Measurements from ENCODE around the gene PRKCSH. TPM values are rescaled to one million over a fixed set of nuclear protein-coding genes. Genes with fewer than 3 reads are reported as not detected.
"Not testable (repeated sequence)": the region's sequence is repeated elsewhere in the genome, so short reads cannot be mapped to it uniquely, and the experiment has no call there.

PRKCSH gene
- polyA plus RNA-seq (ENCODE audit: insufficient read depth in 1 of 5, insufficient read length in 5 of 5, low replicate concordance in 1 of 5), result 100 to 1,000 TPM; 223 to 345 (median 265) TPM
- long read RNA-seq, donor 1, transcript PRKCSH-214 (3 exons, 569 nt), result major isoform, 9 of 105 reads
- long read RNA-seq, donor 1, partial matches to known transcripts, result 64 of 105 reads
- long read RNA-seq, donor 1, other reads (novel, unspliced or antisense), result 25 of 105 reads
- long read RNA-seq, donor 2, partial matches to known transcripts, result 13 of 40 reads
- long read RNA-seq, donor 2, other reads (novel, unspliced or antisense), result 25 of 40 reads
- long read RNA-seq, donor 3, transcript PRKCSH-214 (3 exons, 569 nt), result major isoform, 5 of 31 reads
- long read RNA-seq, donor 3, partial matches to known transcripts, result 25 of 31 reads
- long read RNA-seq, donor 3, other reads (novel, unspliced or antisense), result 0 of 31 reads
- long read RNA-seq, donor 4, transcript PRKCSH-214 (3 exons, 569 nt), result major isoform, 6 of 42 reads
- long read RNA-seq, donor 4, partial matches to known transcripts, result 25 of 42 reads
- long read RNA-seq, donor 4, other reads (novel, unspliced or antisense), result 7 of 42 reads
- long read RNA-seq, donor 5, transcript PRKCSH-214 (3 exons, 569 nt), result major isoform, 11 of 68 reads
- long read RNA-seq, donor 5, partial matches to known transcripts, result 41 of 68 reads
- long read RNA-seq, donor 5, other reads (novel, unspliced or antisense), result 15 of 68 reads
- long read RNA-seq, donor 6, partial matches to known transcripts, result 21 of 62 reads
- long read RNA-seq, donor 6, other reads (novel, unspliced or antisense), result 34 of 62 reads
- long read RNA-seq, donor 7, transcript PRKCSH-209 (17 exons, 1,898 nt), result major isoform, 5 of 27 reads
- long read RNA-seq, donor 7, partial matches to known transcripts, result 5 of 27 reads
- long read RNA-seq, donor 7, other reads (novel, unspliced or antisense), result 13 of 27 reads
- long read RNA-seq, donor 8, partial matches to known transcripts, result 0 of 10 reads
- long read RNA-seq, donor 8, other reads (novel, unspliced or antisense), result 5 of 10 reads

DNA sequence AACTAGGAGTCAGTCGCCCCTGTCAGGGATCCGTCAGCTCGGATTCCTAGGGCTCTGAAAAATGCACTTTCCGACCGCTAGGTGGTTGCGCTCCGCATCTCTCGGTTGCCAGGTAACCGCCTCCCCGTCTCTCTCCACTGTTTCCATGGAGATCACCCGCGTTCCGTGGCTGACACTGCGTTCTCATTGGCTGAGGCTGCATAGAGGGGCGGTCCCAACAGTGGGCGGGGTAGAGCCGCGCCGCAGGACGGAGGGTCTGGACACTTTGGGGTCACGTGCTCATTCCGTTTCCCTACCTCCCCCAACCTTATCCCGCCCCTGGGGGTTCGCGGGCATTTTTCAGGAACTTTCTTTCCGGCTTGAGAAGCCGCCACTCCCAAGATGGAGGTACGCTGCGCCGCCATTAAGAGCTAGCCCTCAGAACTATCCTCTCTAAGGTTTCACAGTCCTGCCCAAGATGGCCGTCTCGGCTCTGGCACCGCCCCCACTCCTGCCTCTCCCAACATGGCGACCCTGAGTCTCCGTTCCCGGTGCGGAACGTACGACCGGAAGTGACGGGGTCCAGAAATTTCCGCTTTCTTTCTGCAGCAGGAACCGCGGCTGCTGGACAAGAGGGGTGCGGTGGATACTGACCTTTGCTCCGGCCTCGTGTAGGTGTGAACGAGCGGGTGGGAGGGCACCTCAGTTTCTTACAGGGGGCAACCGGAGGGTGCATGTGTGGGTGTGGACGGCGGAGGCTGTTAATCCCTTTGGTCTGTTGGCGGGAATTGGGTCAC lies at the start of gene PRKCSH, which contains the start of gene ODAD3:
PRKCSH (plus strand) TSS at position 579 of the 776 bp plus-strand sequence. CDS start 483 bp downstream, outside the sequence.
ODAD3 (minus strand) TSS at position 65 of the 776 bp plus-strand sequence. CDS start 105 bp downstream, outside the sequence.
- peak; percentile 99 for DNase-seq

- DNase-seq, result peak in 1 of 2 donors; percentile 9
Observed at GRCh38 chr19:11387162-11388034, 48.0 kb upstream of the PRKCSH start.

DNA sequence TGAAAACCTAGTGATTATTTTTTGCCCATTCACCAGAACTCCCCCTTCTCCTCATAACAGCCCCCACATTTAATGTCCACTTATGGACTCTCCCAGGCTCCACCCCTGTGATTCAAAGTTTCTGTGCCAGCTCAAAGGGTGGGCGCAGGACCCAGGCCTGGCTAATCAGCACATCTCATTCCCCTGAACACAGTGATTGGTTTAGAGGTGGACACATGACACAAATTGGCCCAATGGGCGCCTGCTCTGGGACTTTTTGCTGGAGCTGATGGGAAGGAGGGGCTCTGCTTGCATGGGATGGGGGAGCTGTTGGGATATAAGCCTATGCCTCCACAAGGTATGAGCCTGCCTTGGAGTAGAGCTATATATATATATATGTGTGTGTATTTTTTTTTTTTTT lies 45.1 kb upstream of the PRKCSH start:
- no peak for DNase-seq

- no peak for DNase-seq
Observed at GRCh38 chr19:11390933-11391680, 44.3 kb upstream of the PRKCSH start.

DNA sequence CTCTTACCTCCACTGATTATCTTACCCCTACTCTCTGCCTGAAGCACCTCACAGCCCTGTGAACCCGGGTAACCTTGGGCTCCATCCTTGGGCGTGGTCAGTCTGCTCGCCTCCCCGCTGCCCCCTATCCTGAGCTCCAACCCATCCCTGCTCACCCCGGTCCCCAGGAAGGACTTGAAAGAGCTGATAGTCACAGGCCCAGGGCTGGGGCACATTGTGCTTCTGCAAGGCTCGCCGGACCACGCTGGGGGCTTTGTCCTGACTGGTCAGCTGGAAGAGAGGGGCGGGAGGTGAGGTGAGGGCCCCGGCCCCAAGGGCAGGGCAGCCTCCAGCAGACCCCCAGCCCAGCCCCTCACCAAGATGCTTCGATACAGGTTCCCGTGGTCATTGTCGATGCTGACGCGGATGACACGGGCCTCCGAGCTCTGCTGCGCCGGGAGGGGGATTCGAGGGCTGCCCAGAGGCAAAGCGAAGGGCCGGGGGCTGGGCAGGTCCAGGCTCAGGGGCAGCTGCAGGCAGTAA lies 38.3 kb upstream of the PRKCSH start:
- no peak for DNase-seq

- no peak for DNase-seq
Observed at GRCh38 chr19:11399667-11400066, 35.8 kb upstream of the PRKCSH start.

- DNase-seq, result no peak
Observed at GRCh38 chr19:11400798-11401197, 34.6 kb upstream of the PRKCSH start.

DNA sequence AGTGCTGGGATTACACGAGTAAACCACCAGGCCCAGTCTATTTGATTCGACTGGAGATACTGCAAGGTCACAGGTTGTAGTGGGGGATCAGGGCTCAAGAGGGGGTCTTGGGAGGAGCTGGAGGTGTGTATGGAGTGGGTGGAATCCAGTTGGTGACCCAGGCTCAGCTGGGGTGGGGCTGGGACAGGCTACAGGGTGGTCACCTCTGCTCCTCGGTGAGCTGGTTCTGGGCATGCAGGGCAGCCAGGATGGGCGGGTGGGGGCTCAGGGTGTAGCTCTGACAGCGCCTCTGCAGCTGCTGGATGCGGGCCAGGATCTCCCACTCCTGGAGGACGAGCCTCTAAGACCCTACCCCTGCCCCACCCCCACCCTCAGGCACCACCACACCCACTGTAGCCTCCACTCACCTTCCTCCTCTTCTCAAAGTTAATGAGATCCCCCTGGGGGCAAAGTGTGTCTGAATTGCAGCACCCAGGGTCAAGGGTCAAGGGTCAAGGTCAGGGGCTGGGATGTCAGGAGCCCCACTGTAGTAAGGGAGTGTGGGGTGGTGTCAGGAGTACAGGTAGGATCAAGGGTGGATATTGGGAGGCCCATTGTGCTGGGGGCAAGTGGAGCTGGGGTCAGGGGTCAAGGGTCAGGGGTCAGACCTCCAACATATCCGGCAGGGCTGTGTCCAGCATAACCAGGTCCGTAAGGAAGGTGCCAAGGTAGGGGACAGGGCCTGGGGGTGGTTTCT lies 33.5 kb upstream of the PRKCSH start:
- no peak for DNase-seq

GRCh38 chr19:11404588-11405222 lies 30.7 kb upstream of the PRKCSH start:
- no peak for DNase-seq

GRCh38 chr19:11405846-11406643 lies 29.4 kb upstream of the PRKCSH start:
- no peak for DNase-seq

- DNase-seq, result not testable (repeated sequence)
Observed at GRCh38 chr19:11406703-11407236, 28.7 kb upstream of the PRKCSH start.

GRCh38 chr19:11408591-11408990 lies 26.8 kb upstream of the PRKCSH start:
- no peak for DNase-seq

DNA sequence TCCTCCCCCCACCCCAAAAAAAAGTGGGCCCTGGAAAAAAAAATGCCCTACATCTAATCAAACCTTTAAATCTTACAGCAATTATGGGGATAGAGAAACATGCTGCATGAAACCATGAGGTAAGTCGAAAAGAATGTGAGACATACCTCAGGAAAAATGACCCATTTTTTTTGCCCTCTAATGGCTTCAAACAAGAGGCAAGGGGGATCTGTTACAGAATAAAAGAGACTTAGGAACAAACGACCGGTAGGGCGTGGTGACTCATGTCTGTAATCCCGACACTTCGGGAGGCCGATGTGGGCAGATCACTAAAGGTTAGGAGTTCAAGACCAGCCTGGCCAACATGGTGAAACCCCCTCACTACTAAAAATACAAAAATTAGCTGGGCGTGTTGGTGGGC lies 24.8 kb upstream of the PRKCSH start:
- DNase-seq, result no peak

- no peak for DNase-seq
Observed at GRCh38 chr19:11414544-11414943, 20.9 kb upstream of the PRKCSH start.

DNA sequence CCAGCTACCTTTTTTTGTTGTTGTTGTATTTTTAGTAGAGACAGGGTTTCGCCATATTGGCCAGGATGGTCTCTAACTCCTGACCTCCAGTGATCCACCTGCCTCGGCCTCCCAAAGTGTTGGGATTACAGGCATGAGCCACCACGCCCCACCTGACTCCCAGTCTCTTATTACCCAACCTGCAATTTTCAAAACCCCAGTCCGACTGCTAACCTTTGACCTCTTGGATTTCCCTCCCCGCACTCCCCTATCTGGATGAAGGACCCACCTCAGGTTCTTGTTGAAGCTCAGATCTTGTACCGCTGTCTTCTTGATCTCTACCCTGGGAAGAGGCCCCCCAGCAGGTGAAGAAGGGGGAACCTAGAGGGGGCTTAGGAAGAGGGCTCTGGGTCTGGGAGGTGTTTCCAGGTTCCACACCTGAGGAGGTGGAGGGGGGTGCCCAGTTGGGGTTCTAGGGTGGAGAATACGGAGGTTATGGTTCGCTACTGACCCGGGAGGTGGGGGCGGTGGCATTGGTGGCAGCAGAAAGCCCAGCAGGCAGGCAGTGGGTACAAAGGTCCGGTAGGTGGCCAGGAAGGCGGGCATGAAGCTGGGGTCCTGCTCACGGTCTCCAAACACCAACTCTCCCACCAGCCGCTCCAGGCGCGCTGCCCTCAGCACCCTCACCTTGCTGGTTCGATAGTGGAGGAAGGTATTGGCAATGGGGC lies 18.9 kb upstream of the PRKCSH start:
- DNase-seq, result no peak

DNA sequence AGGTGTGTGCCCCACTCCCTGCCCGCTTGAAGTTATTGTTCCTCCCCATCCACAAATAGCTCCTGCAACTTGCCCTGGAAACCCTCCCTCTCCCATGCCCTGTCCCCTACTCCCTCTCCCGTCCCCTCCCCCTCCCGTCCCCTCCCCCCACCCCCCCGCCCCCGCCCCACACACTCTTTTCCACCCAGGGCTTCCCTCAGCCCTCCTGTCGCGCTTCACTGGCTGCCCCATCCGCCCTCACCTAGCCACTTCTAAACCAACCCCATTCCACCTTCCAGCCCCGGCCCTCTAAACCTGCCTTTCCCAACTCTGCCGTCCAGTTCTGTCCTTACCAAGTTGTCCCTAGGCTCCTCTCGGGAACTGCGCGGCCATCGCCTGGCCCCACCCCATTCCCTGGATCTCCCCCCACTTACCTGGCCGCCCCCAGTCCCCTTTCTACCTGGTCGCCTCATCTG lies 17.3 kb upstream of the PRKCSH start:
- no peak for DNase-seq
